H9 (cell line): ENCODE results near the gene GCLM. TPM values are rescaled to one million over a fixed set of nuclear protein-coding genes. Genes with fewer than 3 reads are reported as not detected.
A peak's percentile ranks its signal among the peaks of the same experiment; 100 is the strongest.

ENCODE experiments used
- DNase-seq: peaks from one replicate; pipeline ENCODE4 v3.0.0-alpha.2; 2017
- H2AFZ ChIP-seq: one replicate; pipeline ENCODE4 v1.6.1; 2013; ENCODE audit warnings: mild to moderate bottlenecking, low read length, control low read depth, moderate library complexity
- H2AK5ac ChIP-seq: 2 replicates; pipeline ENCODE4 v1.6.1; 2013; ENCODE audit warnings: low read length, control low read depth, mixed read lengths; ENCODE audit not compliant: insufficient read length
- H2BK120ac ChIP-seq: one replicate; pipeline ENCODE4 v1.6.1; 2013; ENCODE audit warnings: low read depth, mild to moderate bottlenecking, low read length, control low read depth, inconsistent platforms; ENCODE audit not compliant: poor library complexity, severe bottlenecking
- H2BK12ac ChIP-seq: 2 replicates; pipeline ENCODE4 v1.6.1; 2013; ENCODE audit warnings: low read length, control low read depth, mixed read lengths, low read depth; ENCODE audit not compliant: insufficient read length
- H2BK15ac ChIP-seq: 2 replicates; pipeline ENCODE4 v1.6.1; 2013; ENCODE audit warnings: low read depth, low read length, control low read depth
- H2BK20ac ChIP-seq: one replicate; pipeline ENCODE4 v1.6.1; 2013; ENCODE audit warnings: low read depth, mild to moderate bottlenecking, low read length, control low read depth, inconsistent platforms; ENCODE audit not compliant: poor library complexity, severe bottlenecking
- H2BK5ac ChIP-seq: 2 replicates; pipeline ENCODE4 v1.6.1; 2013; ENCODE audit warnings: low read length, control low read depth, mixed read lengths; ENCODE audit not compliant: insufficient read length
- H3K14ac ChIP-seq: 2 replicates; pipeline ENCODE4 v1.6.1; 2013; ENCODE audit warnings: low read length, control low read depth; ENCODE audit not compliant: insufficient read depth
- H3K18ac ChIP-seq: 2 replicates; pipeline ENCODE4 v1.6.1; 2013; ENCODE audit warnings: low read depth, mild to moderate bottlenecking, mixed read lengths, low read length, control low read depth; ENCODE audit not compliant: insufficient read length
- H3K23ac ChIP-seq: 2 replicates; pipeline ENCODE4 v1.6.1; 2013; ENCODE audit warnings: low read length, control low read depth, mixed read lengths, low read depth; ENCODE audit not compliant: insufficient read length
- H3K23me2 ChIP-seq: 2 replicates; pipeline ENCODE4 v1.6.1; 2013; ENCODE audit warnings: low read depth, mild to moderate bottlenecking, mixed read lengths, low read length, control low read depth; ENCODE audit not compliant: insufficient read length, poor library complexity, severe bottlenecking
- H3K27ac ChIP-seq: 2 replicates; pipeline ENCODE4 v1.5.1; 2013; ENCODE audit warnings: low read length, control low read depth, mixed read lengths, low read depth; ENCODE audit not compliant: insufficient read length
- H3K27me3 ChIP-seq: 2 replicates; pipeline ENCODE4 v1.6.1; 2013; ENCODE audit warnings: low read length, control low read depth, inconsistent platforms; ENCODE audit not compliant: insufficient read depth
- H3K4ac ChIP-seq: 2 replicates; pipeline ENCODE4 v1.6.1; 2013; ENCODE audit warnings: low read depth, mild to moderate bottlenecking, control low read depth, inconsistent platforms, low read length, moderate library complexity
- H3K4me1 ChIP-seq: 2 replicates; pipeline ENCODE4 v1.6.1; 2013; ENCODE audit warnings: low read length, control low read depth, inconsistent platforms; ENCODE audit not compliant: insufficient read depth
- H3K4me2 ChIP-seq: 2 replicates; pipeline ENCODE4 v1.6.1; 2013; ENCODE audit warnings: low read length, control low read depth, mixed read lengths; ENCODE audit not compliant: insufficient read length, insufficient read depth
- H3K56ac ChIP-seq: 2 replicates; pipeline ENCODE4 v1.6.1; 2013; ENCODE audit warnings: low read depth, mild to moderate bottlenecking, mixed read lengths, low read length, control low read depth; ENCODE audit not compliant: insufficient read length
- H3K79me1 ChIP-seq: 2 replicates; pipeline ENCODE4 v1.6.1; 2013; ENCODE audit warnings: low read depth, mild to moderate bottlenecking, moderate library complexity, low read length, control low read depth, inconsistent platforms; ENCODE audit not compliant: insufficient read depth, poor library complexity, severe bottlenecking
- H3K79me2 ChIP-seq: 2 replicates; pipeline ENCODE4 v1.6.1; 2013; ENCODE audit warnings: low read length, control low read depth, inconsistent platforms; ENCODE audit not compliant: insufficient read depth
- H3K9ac ChIP-seq: 2 replicates; pipeline ENCODE4 v1.6.1; 2013; ENCODE audit warnings: low read length, control low read depth, mixed read lengths; ENCODE audit not compliant: insufficient read length; ENCODE audit errors: extremely low read depth
- H3K9me3 ChIP-seq: one replicate; pipeline ENCODE4 v1.6.1; 2013; ENCODE audit warnings: low read depth, low read length, inconsistent platforms; ENCODE audit not compliant: control insufficient read depth
- H3T11ph ChIP-seq: one replicate; pipeline ENCODE4 v1.6.1; 2013; ENCODE audit warnings: mild to moderate bottlenecking, low read length, control low read depth, inconsistent platforms
- H4K20me1 ChIP-seq: one replicate; pipeline ENCODE4 v1.6.1; 2013; ENCODE audit not compliant: control insufficient read depth, insufficient read length, insufficient read depth
- H4K5ac ChIP-seq: 2 replicates; pipeline ENCODE4 v1.6.1; 2013; ENCODE audit warnings: low read depth, mild to moderate bottlenecking, mixed read lengths, low read length, control low read depth; ENCODE audit not compliant: insufficient read length
- H4K8ac ChIP-seq: replicated peaks from 2 replicates; pipeline ENCODE4 v1.6.1; 2013; ENCODE audit warnings: low read length, control low read depth, mixed read lengths, low read depth; ENCODE audit not compliant: insufficient read length
- H4K91ac ChIP-seq: 2 replicates; pipeline ENCODE4 v1.6.1; 2013; ENCODE audit warnings: low read depth, mild to moderate bottlenecking, moderate library complexity, mixed read lengths, low read length, control low read depth; ENCODE audit not compliant: insufficient read length
- H3K27ac Mint-ChIP-seq, 3 experiments: 2 replicates in 2 of 3; 3 replicates in 1 of 3; pipeline ENCODE4 v1.8.0; 2020 to 2021; ENCODE audit warnings: mixed read lengths in 3 of 3, mild to moderate bottlenecking in 1 of 3, moderate library complexity in 1 of 3
- H3K27me3 Mint-ChIP-seq: 2 replicates; pipeline ENCODE4 v1.8.0; 2021; ENCODE audit warnings: low read depth, mild to moderate bottlenecking, moderate library complexity, mixed read lengths
- H3K36me3 Mint-ChIP-seq, 3 experiments: 2 replicates in 2 of 3; 3 replicates in 1 of 3; pipeline ENCODE4 v1.8.0; 2020 to 2021; ENCODE audit warnings: low read depth in 3 of 3, mixed read lengths in 3 of 3; ENCODE audit not compliant: insufficient read depth in 1 of 3
- H3K4me1 Mint-ChIP-seq, 2 experiments: 2 replicates each; pipeline ENCODE4 v1.8.0; 2020; ENCODE audit warnings: mixed read lengths in 2 of 2
- H3K4me3 Mint-ChIP-seq, 2 experiments: 2 replicates in 1 of 2; 3 replicates in 1 of 2; pipeline ENCODE4 v1.8.0; 2020 to 2021; ENCODE audit warnings: mild to moderate bottlenecking in 2 of 2, mixed read lengths in 2 of 2, moderate library complexity in 1 of 2
- H3K9me3 Mint-ChIP-seq, 2 experiments: 2 replicates in 1 of 2; 3 replicates in 1 of 2; pipeline ENCODE4 v1.8.0; 2020; ENCODE audit warnings: mild to moderate bottlenecking in 2 of 2, mixed read lengths in 2 of 2, moderate library complexity in 1 of 2
- WGBS: extraction: QIAGEN DNeasy Blood & Tissue Kit; methylation state at CpG from one replicate; pipeline ENCODE4 v1.1.7; 2013; ENCODE audit warnings: missing lambda C conversion rate, low lambda C conversion rate, mixed read lengths; ENCODE audit not compliant: insufficient read length; ENCODE audit errors: extremely low coverage; 5-methylcytosine and 5-hydroxymethylcytosine counted together
- total RNA-seq: library from RNA; stranded (reverse); gene quantifications from 2 replicates; pipeline ENCODE4 v1.2.1, GENCODE V29; 2021
- TF ChIP-seq, protein P1 (sequence below): fragments of 200-600 bp; sonication (generic); conservative IDR thresholded peaks from 3 replicates; pipeline ENCODE4 v1.8.0; 2021; ENCODE audit warnings: antibody characterized with exemption, mild to moderate bottlenecking

The GCLM gene
- total RNA-seq, 1 experiment from 2014 or later = 14.9 TPM

DNA sequence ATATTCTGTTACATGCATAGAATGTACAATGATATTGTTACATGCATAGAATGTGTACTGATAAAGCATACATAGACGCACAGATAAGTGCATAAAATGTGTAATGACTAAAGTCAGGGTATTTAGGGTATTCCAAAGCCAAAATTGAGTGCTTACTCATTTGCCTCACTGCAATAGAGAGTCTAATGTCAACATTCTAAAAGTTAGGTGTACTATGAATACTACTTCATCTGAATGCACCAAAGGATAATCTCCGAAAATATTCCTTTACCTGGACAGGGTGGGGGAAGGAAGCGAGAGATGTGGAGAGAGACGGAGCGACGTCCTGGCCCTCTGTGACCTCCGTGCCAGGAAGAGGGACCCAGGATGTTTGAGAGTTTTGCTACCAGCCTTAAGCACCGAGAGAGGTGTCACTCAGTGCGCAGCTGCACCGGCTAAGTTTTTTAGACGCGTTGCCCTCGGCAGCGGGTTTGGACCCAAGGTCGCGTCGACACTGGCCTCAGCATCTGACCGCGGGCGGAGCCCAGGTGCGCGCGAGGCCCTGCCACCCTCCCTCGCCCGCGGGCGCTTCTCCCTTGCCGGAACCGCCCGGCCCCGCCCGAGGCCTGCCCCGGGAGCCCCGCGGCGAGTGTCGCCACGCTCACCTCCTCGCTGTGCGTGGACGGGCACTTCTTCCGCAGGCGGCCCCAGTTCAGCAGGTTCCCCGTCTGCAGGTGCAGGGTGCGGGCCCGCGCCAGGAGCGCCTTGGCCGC is 660 bp downstream of the GCLM start:
- peaks cover 10% of the 10 kb centered on the region; the same call in 1 of the 2 replicates for H3K27me3 Mint-ChIP-seq
- Histone ChIP-seq H2BK5ac (no peak overlapping the region), H3K4ac (no peak overlapping the region), H3K27me3 (no peaks in the 10 kb centered on the region), H4K20me1 (no peaks in the 10 kb centered on the region), H3K23ac (no peak overlapping the region), H2BK120ac (no peak overlapping the region), H3K9ac (peak overlapping the region; percentile 78), H3K14ac (peak overlapping the region; percentile 54), H3K27ac (no peak overlapping the region), H3K79me1 (no peaks in the 10 kb centered on the region), H2AK5ac (no peak overlapping the region), H2BK15ac (no peak overlapping the region), H4K5ac (no peak overlapping the region), H3K56ac (no peak overlapping the region), H3K9me3 (no peaks in the 10 kb centered on the region), H3K18ac (peak overlapping the region; percentile 44), H2AFZ (peak overlapping the region; percentile 37), H4K91ac (no peak overlapping the region), H3K79me2 (peaks cover 5% of the 10 kb centered on the region; the same call in 1 of the 2 replicates), H2BK12ac (no peak overlapping the region), H3K23me2 (peaks cover 6% of the 10 kb centered on the region), H2BK20ac (no peak overlapping the region), H4K8ac (no peak overlapping the region), H3K4me1 (no peaks in the 10 kb centered on the region), H3K4me2 (peak overlapping the region; percentile 98), H3T11ph (no peak overlapping the region)
- H3K27ac Mint-ChIP-seq = peak overlapping the region in 2 of 3 experiments; percentile 17 to 73; a peak in 3 of 7 replicates
- peaks cover 18 to 25% of the 10 kb centered on the region in 2 experiments for H3K4me1 Mint-ChIP-seq
- DNase-seq = peak; percentile 53
- peaks cover 6 to 8% of the 10 kb centered on the region in 2 experiments; a peak in 4 of 5 replicates for H3K9me3 Mint-ChIP-seq
- WGBS = no CpG with 5 or more reads among the region's 49 CpGs
- H3K36me3 Mint-ChIP-seq = peaks cover 0 to 4% (median 3%) of the 10 kb centered on the region in 3 experiments; a peak in 3 of 7 replicates
- H3K4me3 Mint-ChIP-seq = peak overlapping the region; percentile 83 to 87
- TF ChIP-seq, protein P1, sequence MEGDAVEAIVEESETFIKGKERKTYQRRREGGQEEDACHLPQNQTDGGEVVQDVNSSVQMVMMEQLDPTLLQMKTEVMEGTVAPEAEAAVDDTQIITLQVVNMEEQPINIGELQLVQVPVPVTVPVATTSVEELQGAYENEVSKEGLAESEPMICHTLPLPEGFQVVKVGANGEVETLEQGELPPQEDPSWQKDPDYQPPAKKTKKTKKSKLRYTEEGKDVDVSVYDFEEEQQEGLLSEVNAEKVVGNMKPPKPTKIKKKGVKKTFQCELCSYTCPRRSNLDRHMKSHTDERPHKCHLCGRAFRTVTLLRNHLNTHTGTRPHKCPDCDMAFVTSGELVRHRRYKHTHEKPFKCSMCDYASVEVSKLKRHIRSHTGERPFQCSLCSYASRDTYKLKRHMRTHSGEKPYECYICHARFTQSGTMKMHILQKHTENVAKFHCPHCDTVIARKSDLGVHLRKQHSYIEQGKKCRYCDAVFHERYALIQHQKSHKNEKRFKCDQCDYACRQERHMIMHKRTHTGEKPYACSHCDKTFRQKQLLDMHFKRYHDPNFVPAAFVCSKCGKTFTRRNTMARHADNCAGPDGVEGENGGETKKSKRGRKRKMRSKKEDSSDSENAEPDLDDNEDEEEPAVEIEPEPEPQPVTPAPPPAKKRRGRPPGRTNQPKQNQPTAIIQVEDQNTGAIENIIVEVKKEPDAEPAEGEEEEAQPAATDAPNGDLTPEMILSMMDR = no peak
